Measurements from ENCODE around the gene CACNA2D1. TPM values are rescaled to one million over a fixed set of nuclear protein-coding genes. Genes with fewer than 3 reads are reported as not detected.

CACNA2D1 gene
- total RNA-seq, 1 donor from 2014 or later: not detected

GRCh38 chr7:82405301-82405700 is 38.3 kb downstream of the CACNA2D1 start:
- no peak for DNase-seq
- Mint-ChIP-seq H3K36me3 (ENCODE audit: low read depth) (no peaks in the 10 kb centered on the region), H3K9me3 (peaks cover 10% of the 10 kb centered on the region), H3K4me3 (no peak overlapping the region), H3K27ac (no peak overlapping the region), H3K4me1 (no peaks in the 10 kb centered on the region), H3K27me3 (no peaks in the 10 kb centered on the region)
- TF ChIP-seq, protein P1, sequence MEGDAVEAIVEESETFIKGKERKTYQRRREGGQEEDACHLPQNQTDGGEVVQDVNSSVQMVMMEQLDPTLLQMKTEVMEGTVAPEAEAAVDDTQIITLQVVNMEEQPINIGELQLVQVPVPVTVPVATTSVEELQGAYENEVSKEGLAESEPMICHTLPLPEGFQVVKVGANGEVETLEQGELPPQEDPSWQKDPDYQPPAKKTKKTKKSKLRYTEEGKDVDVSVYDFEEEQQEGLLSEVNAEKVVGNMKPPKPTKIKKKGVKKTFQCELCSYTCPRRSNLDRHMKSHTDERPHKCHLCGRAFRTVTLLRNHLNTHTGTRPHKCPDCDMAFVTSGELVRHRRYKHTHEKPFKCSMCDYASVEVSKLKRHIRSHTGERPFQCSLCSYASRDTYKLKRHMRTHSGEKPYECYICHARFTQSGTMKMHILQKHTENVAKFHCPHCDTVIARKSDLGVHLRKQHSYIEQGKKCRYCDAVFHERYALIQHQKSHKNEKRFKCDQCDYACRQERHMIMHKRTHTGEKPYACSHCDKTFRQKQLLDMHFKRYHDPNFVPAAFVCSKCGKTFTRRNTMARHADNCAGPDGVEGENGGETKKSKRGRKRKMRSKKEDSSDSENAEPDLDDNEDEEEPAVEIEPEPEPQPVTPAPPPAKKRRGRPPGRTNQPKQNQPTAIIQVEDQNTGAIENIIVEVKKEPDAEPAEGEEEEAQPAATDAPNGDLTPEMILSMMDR (IDR thresholded peaks at IDR 0.05): no peak
- CTCF ChIA-PET: no interaction called here
- intact Hi-C loops (cut with micrococcal nuclease): no loop called here
- POLR2A ChIA-PET: no interaction called here
- ATAC-seq (ENCODE audit: low read depth): no peak

- H3K27me3 Mint-ChIP-seq: no peaks in the 10 kb centered on the region
- POLR2A ChIA-PET: no interaction called here
- no peak overlapping the region for H3K4me3 Mint-ChIP-seq
- H3K4me1 Mint-ChIP-seq: no peaks in the 10 kb centered on the region
- no peak overlapping the region for H3K27ac Mint-ChIP-seq
- H3K9me3 Mint-ChIP-seq: peaks cover 12% of the 10 kb centered on the region
- ATAC-seq (ENCODE audit: low read depth): no peak
- TF ChIP-seq, protein P1 (IDR thresholded peaks at IDR 0.05): no peak
- CTCF ChIA-PET: no interaction called here
- H3K36me3 Mint-ChIP-seq (ENCODE audit: low read depth): no peaks in the 10 kb centered on the region
- no peak for DNase-seq
- intact Hi-C loops (cut with micrococcal nuclease): no loop called here
Observed at GRCh38 chr7:82404652-82405051, 38.9 kb downstream of the CACNA2D1 start.

DNA sequence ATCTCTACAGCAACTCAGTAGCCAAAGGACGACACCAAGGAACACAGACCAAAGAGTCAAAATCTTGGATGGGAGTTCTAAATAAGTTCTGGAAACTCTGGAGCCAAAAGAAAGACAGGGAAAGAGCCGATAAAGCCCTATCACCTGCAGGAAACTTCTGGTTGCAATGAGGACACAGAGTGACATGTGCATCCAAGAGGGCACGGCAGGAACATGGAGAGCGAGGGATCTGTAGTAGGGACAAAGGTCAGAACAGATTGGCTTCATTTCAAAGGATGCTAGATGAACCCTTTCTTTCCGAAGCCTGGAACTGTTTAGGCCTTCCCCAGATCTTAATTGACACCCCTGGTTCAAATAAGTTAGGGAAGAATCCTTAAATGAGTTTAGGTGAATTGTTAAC is 39.5 kb downstream of the CACNA2D1 start:
- Mint-ChIP-seq H3K9me3 (peaks cover 13% of the 10 kb centered on the region), H3K4me3 (no peak overlapping the region), H3K4me1 (no peaks in the 10 kb centered on the region), H3K36me3 (ENCODE audit: low read depth) (no peaks in the 10 kb centered on the region), H3K27me3 (no peaks in the 10 kb centered on the region), H3K27ac (no peak overlapping the region)
- POLR2A ChIA-PET: no interaction called here
- TF ChIP-seq, protein P1 (IDR thresholded peaks at IDR 0.05): no peak
- intact Hi-C loops (cut with micrococcal nuclease): no loop called here
- ATAC-seq (ENCODE audit: low read depth) (no peak), DNase-seq (no peak)
- CTCF ChIA-PET: no interaction called here

- DNase-seq (no peak), ATAC-seq (ENCODE audit: low read depth) (no peak)
- Mint-ChIP-seq H3K4me1 (no peaks in the 10 kb centered on the region), H3K9me3 (peaks cover 11% of the 10 kb centered on the region), H3K27ac (no peak overlapping the region), H3K36me3 (ENCODE audit: low read depth) (no peaks in the 10 kb centered on the region), H3K27me3 (no peaks in the 10 kb centered on the region), H3K4me3 (no peak overlapping the region)
- ChIA-PET POLR2A (no interaction called here), CTCF (no interaction called here)
- TF ChIP-seq, protein P1 (IDR thresholded peaks at IDR 0.05): no peak
- intact Hi-C loops (cut with micrococcal nuclease): no loop called here
Observed at GRCh38 chr7:82397879-82398524, 45.6 kb downstream of the CACNA2D1 start.

DNA sequence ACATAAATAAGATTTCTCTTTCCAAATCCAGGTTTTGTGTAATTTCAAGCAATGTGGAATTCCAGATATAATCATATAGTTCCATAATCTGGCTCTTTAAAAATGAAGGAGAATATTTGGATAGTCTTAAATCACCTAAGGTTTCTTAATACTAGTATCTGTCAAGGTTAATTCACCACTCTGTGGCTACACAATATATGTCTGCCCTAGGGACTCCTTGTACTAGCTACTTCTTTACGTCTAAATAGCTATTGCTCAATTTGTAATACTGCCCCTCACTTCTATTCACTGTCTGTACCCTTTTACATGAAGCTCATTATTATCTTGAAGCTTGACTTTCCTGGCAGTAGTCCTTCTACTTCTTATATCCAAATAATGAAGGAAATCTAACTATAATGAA is 47.2 kb downstream of the CACNA2D1 start:
- H3K4me3 Mint-ChIP-seq: no peak overlapping the region
- H3K27me3 Mint-ChIP-seq: no peaks in the 10 kb centered on the region
- peaks cover 8% of the 10 kb centered on the region for H3K9me3 Mint-ChIP-seq
- H3K36me3 Mint-ChIP-seq (ENCODE audit: low read depth): no peaks in the 10 kb centered on the region
- no peaks in the 10 kb centered on the region for H3K4me1 Mint-ChIP-seq
- POLR2A ChIA-PET: no interaction called here
- no peak overlapping the region for H3K27ac Mint-ChIP-seq
- DNase-seq (no peak), ATAC-seq (ENCODE audit: low read depth) (no peak)
- CTCF ChIA-PET: no interaction called here
- intact Hi-C loops (cut with micrococcal nuclease): no loop called here
- TF ChIP-seq, protein P1 (IDR thresholded peaks at IDR 0.05): no peak
